Activated naive CD8-positive, alpha-beta T cell (primary cell): Measurements from ENCODE around the gene ATXN7.

Experiments used
- H3K27ac Mint-ChIP-seq: one replicate; pipeline ENCODE4 v1.8.0; 2021; ENCODE audit warnings: mixed read lengths
- H3K27me3 Mint-ChIP-seq: one replicate; pipeline ENCODE4 v1.8.0; 2021; ENCODE audit warnings: mixed read lengths
- H3K36me3 Mint-ChIP-seq: one replicate; pipeline ENCODE4 v1.8.0; 2021; ENCODE audit warnings: mixed read lengths
- H3K4me1 Mint-ChIP-seq: one replicate; pipeline ENCODE4 v1.8.0; 2021; ENCODE audit warnings: low read depth, mixed read lengths
- H3K4me3 Mint-ChIP-seq: one replicate; pipeline ENCODE4 v1.8.0; 2021; ENCODE audit warnings: mild to moderate bottlenecking, mixed read lengths
- H3K9me3 Mint-ChIP-seq: one replicate; pipeline ENCODE4 v1.8.0; 2021; ENCODE audit warnings: low read depth, mixed read lengths

The ATXN7 gene

DNA sequence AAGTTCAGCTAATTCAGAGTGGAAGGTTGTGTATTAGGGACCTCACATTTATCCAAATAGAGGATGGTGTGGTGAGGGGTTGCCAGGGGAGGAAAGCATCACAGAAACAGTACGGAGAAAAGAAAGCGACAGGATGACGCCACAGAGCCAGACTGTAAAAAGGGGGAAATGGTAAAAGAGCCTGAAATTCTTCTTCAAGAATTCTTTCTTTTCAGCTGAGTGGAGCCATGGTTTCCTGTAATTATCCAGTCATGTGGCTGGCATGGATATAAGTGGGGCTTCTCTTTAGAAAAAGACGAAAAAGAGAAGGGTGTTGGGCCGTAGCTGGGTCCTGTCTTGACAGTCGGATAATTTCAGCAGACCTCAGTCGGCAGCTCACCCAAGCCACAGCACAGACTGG, 184.1 kb downstream of the ATXN7 start:
- H3K9me3 Mint-ChIP-seq, result no peaks in the 10 kb centered on the region
- H3K27ac Mint-ChIP-seq, result no peak overlapping the region
- no peak overlapping the region for H3K4me3 Mint-ChIP-seq
- H3K27me3 Mint-ChIP-seq, result peaks cover 32% of the 10 kb centered on the region
- H3K36me3 Mint-ChIP-seq, result no peaks in the 10 kb centered on the region
- no peaks in the 10 kb centered on the region for H3K4me1 Mint-ChIP-seq

DNA sequence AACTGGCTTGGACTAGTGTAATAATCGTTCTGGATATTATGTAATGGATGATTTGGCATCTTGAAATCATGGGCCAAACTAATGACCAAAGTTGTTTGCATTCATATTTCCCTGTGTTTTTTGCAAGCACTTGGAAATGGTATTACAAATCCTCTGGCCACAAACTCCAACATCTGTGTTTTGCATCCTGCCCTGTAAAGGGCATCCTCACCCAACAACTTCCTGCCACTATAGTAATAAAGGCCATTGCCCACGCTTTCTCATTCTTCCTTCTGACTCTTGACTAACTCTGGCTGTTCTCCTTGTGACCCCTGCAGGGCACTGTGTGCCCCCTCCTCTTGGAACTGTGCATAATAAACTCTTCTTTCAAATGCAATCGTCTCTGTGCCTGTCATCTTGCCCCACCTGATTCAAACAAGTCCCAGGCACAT, 185.0 kb downstream of the ATXN7 start:
- Mint-ChIP-seq H3K4me3 (no peak overlapping the region), H3K36me3 (no peaks in the 10 kb centered on the region), H3K4me1 (no peaks in the 10 kb centered on the region), H3K27ac (no peak overlapping the region), H3K9me3 (no peaks in the 10 kb centered on the region), H3K27me3 (peaks cover 28% of the 10 kb centered on the region)

DNA sequence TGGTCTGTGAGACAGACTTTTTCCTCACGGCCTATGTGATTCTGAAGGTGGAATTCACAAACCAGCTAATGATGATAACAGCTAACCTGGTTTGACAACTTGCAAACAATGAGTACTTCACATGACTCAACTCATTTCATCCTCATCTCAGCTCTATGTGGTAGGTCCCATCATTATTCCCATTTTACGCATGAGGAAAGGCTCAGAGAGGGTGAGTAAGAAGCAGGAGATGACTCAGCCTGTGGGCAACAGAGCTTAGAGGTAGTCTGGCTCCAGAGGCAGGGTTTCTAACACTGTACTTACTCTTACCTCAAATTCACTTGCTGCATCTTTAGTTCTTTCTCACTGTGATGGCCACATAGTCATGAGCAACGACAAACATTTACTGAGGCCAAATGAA, 185.5 kb downstream of the ATXN7 start:
- no peak overlapping the region for H3K27ac Mint-ChIP-seq
- peaks cover 23% of the 10 kb centered on the region for H3K27me3 Mint-ChIP-seq
- H3K4me1 Mint-ChIP-seq, result no peaks in the 10 kb centered on the region
- no peaks in the 10 kb centered on the region for H3K9me3 Mint-ChIP-seq
- no peak overlapping the region for H3K4me3 Mint-ChIP-seq
- H3K36me3 Mint-ChIP-seq, result no peaks in the 10 kb centered on the region

- no peaks in the 10 kb centered on the region for H3K9me3 Mint-ChIP-seq
- H3K27me3 Mint-ChIP-seq, result peaks cover 20% of the 10 kb centered on the region
- H3K4me1 Mint-ChIP-seq, result no peaks in the 10 kb centered on the region
- no peak overlapping the region for H3K27ac Mint-ChIP-seq
- no peak overlapping the region for H3K4me3 Mint-ChIP-seq
- H3K36me3 Mint-ChIP-seq, result no peaks in the 10 kb centered on the region
These were observed 186.2 kb downstream of the ATXN7 start for GRCh38 chr3:64049832-64050231.
